Activated naive CD8-positive, alpha-beta T cell treated with anti-CD3 and anti-CD28 coated beads, Interleukin-2, amount 50 U/mL, for 24 hours (primary cell): Measurements from ENCODE around the gene SRPX2.
"Not testable (repeated sequence)": the region's sequence is repeated elsewhere in the genome, so short reads cannot be mapped to it uniquely, and the experiment has no call there.

ENCODE experiments used
- ATAC-seq: fragments of 150-1000 bp; cut with Tn5 transposase; one replicate; pipeline ENCODE4 v1.10.0; 2021
- DNase-seq: peaks from one replicate; pipeline ENCODE4 v3.0.0; 2021
- H3K27ac Mint-ChIP-seq: one replicate; pipeline ENCODE4 v1.8.0; 2021; ENCODE audit warnings: mild to moderate bottlenecking, mixed read lengths
- H3K27me3 Mint-ChIP-seq: one replicate; pipeline ENCODE4 v1.8.0; 2021; ENCODE audit warnings: mixed read lengths
- H3K36me3 Mint-ChIP-seq: one replicate; pipeline ENCODE4 v1.8.0; 2021; ENCODE audit warnings: low read depth, mixed read lengths
- H3K4me1 Mint-ChIP-seq: one replicate; pipeline ENCODE4 v1.8.0; 2021; ENCODE audit warnings: mixed read lengths
- H3K4me3 Mint-ChIP-seq: one replicate; pipeline ENCODE4 v1.8.0; 2021; ENCODE audit warnings: mild to moderate bottlenecking, moderate library complexity, mixed read lengths
- H3K9me3 Mint-ChIP-seq: one replicate; pipeline ENCODE4 v1.8.0; 2021; ENCODE audit warnings: mixed read lengths

SRPX2 gene

GRCh38 chrX:100698551-100698950, 54.6 kb downstream of the SRPX2 start:
- DNase-seq (no peak), ATAC-seq (no peak)
- Mint-ChIP-seq H3K4me1 (peaks cover 16% of the 10 kb centered on the region), H3K4me3 (no peak overlapping the region), H3K36me3 (no peaks in the 10 kb centered on the region), H3K9me3 (no peaks in the 10 kb centered on the region), H3K27ac (no peak overlapping the region), H3K27me3 (peaks cover 29% of the 10 kb centered on the region)

- peaks cover 8% of the 10 kb centered on the region for H3K4me1 Mint-ChIP-seq
- H3K36me3 Mint-ChIP-seq, result no peaks in the 10 kb centered on the region
- no peak overlapping the region for H3K27ac Mint-ChIP-seq
- no peaks in the 10 kb centered on the region for H3K9me3 Mint-ChIP-seq
- no peak overlapping the region for H3K4me3 Mint-ChIP-seq
- peak; percentile 43 for ATAC-seq
- DNase-seq, result no peak
- peaks cover 19% of the 10 kb centered on the region for H3K27me3 Mint-ChIP-seq
These were observed 56.8 kb downstream of the SRPX2 start for GRCh38 chrX:100700809-100701208.

- Mint-ChIP-seq H3K27me3 (peaks cover 20% of the 10 kb centered on the region), H3K4me1 (no peaks in the 10 kb centered on the region), H3K27ac (no peak overlapping the region), H3K9me3 (no peaks in the 10 kb centered on the region), H3K36me3 (no peaks in the 10 kb centered on the region), H3K4me3 (no peak overlapping the region)
- DNase-seq, result no peak
- no peak for ATAC-seq
These were observed 60.7 kb downstream of the SRPX2 start for GRCh38 chrX:100704581-100705203.

- ATAC-seq (no peak), DNase-seq (no peak)
- H3K4me1 Mint-ChIP-seq, result no peaks in the 10 kb centered on the region
- H3K27me3 Mint-ChIP-seq, result peaks cover 6% of the 10 kb centered on the region
- H3K4me3 Mint-ChIP-seq, result no peak overlapping the region
- no peaks in the 10 kb centered on the region for H3K9me3 Mint-ChIP-seq
- no peak overlapping the region for H3K27ac Mint-ChIP-seq
- no peaks in the 10 kb centered on the region for H3K36me3 Mint-ChIP-seq
These were observed 66.8 kb downstream of the SRPX2 start for GRCh38 chrX:100710816-100711215.

GRCh38 chrX:100717363-100717762, 73.4 kb downstream of the SRPX2 start:
- no peak overlapping the region for H3K27ac Mint-ChIP-seq
- H3K9me3 Mint-ChIP-seq, result no peaks in the 10 kb centered on the region
- peaks cover 3% of the 10 kb centered on the region for H3K27me3 Mint-ChIP-seq
- H3K36me3 Mint-ChIP-seq, result no peaks in the 10 kb centered on the region
- DNase-seq, result no peak
- no peaks in the 10 kb centered on the region for H3K4me1 Mint-ChIP-seq
- H3K4me3 Mint-ChIP-seq, result no peak overlapping the region
- ATAC-seq, result no peak

- DNase-seq (no peak), ATAC-seq (no peak)
- Mint-ChIP-seq H3K4me1 (no peaks in the 10 kb centered on the region), H3K9me3 (no peaks in the 10 kb centered on the region), H3K36me3 (no peaks in the 10 kb centered on the region), H3K27ac (no peak overlapping the region), H3K4me3 (no peak overlapping the region), H3K27me3 (peaks cover 3% of the 10 kb centered on the region)
These were observed 75.1 kb downstream of the SRPX2 start for GRCh38 chrX:100719139-100719538.

- H3K4me3 Mint-ChIP-seq, result no peak overlapping the region
- DNase-seq (no peak), ATAC-seq (no peak)
- no peaks in the 10 kb centered on the region for H3K36me3 Mint-ChIP-seq
- H3K9me3 Mint-ChIP-seq, result no peaks in the 10 kb centered on the region
- no peak overlapping the region for H3K27ac Mint-ChIP-seq
- no peaks in the 10 kb centered on the region for H3K4me1 Mint-ChIP-seq
- H3K27me3 Mint-ChIP-seq, result peaks cover 3% of the 10 kb centered on the region
These were observed 76.3 kb downstream of the SRPX2 start for GRCh38 chrX:100720301-100720700.

- no peak overlapping the region for H3K27ac Mint-ChIP-seq
- no peaks in the 10 kb centered on the region for H3K9me3 Mint-ChIP-seq
- peaks cover 4% of the 10 kb centered on the region for H3K27me3 Mint-ChIP-seq
- H3K4me1 Mint-ChIP-seq, result no peaks in the 10 kb centered on the region
- H3K36me3 Mint-ChIP-seq, result no peaks in the 10 kb centered on the region
- ATAC-seq (no peak), DNase-seq (no peak)
- no peak overlapping the region for H3K4me3 Mint-ChIP-seq
These were observed 77.3 kb downstream of the SRPX2 start for GRCh38 chrX:100721328-100721727.

GRCh38 chrX:100724006-100724405, 80.0 kb downstream of the SRPX2 start:
- H3K27ac Mint-ChIP-seq, H3K9me3 Mint-ChIP-seq, DNase-seq, H3K4me1 Mint-ChIP-seq, H3K36me3 Mint-ChIP-seq, ATAC-seq, H3K4me3 Mint-ChIP-seq: not testable (repeated sequence)
- peaks cover 16% of the 10 kb centered on the region for H3K27me3 Mint-ChIP-seq
